A549 treated with AZD9567 at 1 μM for 4 hours (cell line): ENCODE data around the gene ALDH1L1. TPM values are rescaled to one million over a fixed set of nuclear protein-coding genes. Genes with fewer than 3 reads are reported as not detected.

Experiments used
- total RNA-seq: library from RNA; stranded (reverse); fragments of 200-300 nt; extraction: Qiagen RNA extraction; gene quantifications from 5 replicates; pipeline ENCODE4 v1.2.3, GENCODE V29; 2022; ENCODE audit not compliant: insufficient read depth

ALDH1L1 gene
- total RNA-seq = 0.14 to 0.40 TPM (median 0.22 TPM) in 4 of 5 replicates, not detected in the other

GRCh38 chr3:126180477-126181397 is at the start of gene ALDH1L1:
Gene ALDH1L1 (minus strand): TSS chr3:126180586. CDS start chr3:126160979, 19,607 bp downstream.

GRCh38 chr3:126083913-126084767 is 96.2 kb downstream of the ALDH1L1 start, which contains the start of gene SLC41A3:
Gene SLC41A3 (minus strand): TSS chr3:126084124. CDS start chr3:126068219, 15,905 bp downstream.

Other genes with a start within 250 kb of the ALDH1L1 start
- not detected in 5 replicates for gene ROPN1B, start 211.4 kb downstream of the ALDH1L1 start, total RNA-seq
- gene SLC41A3, start 96.5 kb downstream of the ALDH1L1 start, total RNA-seq = 23.5 to 25.6 TPM (median 24.7 TPM) in 5 replicates
- gene KLF15, start 176.8 kb upstream of the ALDH1L1 start, total RNA-seq = 0.31 to 0.61 TPM (median 0.35 TPM) in 4 of 5 replicates, not detected in the other
- not detected in 5 replicates for gene CFAP100, start 214.3 kb upstream of the ALDH1L1 start, total RNA-seq